HG03521 (cell line): ENCODE data around the gene TTC28.
"Not testable (repeated sequence)": the region's sequence is repeated elsewhere in the genome, so short reads cannot be mapped to it uniquely, and the experiment has no call there.

Source experiments
- ATAC-seq: cut with Tn5 transposase; IDR thresholded peaks from one replicate; pipeline ENCODE4 v1.9.1; 2021; ENCODE audit warnings: mild to moderate bottlenecking, moderate library complexity; ENCODE audit not compliant: unreplicated experiment

The TTC28 gene

GRCh38 chr22:28120691-28121592, 558.7 kb downstream of the TTC28 start:
- no peak for ATAC-seq

- no peak for ATAC-seq
Measured at GRCh38 chr22:28118957-28119631, 560.5 kb downstream of the TTC28 start.

GRCh38 chr22:28116219-28116673, 563.4 kb downstream of the TTC28 start:
- no peak for ATAC-seq

DNA sequence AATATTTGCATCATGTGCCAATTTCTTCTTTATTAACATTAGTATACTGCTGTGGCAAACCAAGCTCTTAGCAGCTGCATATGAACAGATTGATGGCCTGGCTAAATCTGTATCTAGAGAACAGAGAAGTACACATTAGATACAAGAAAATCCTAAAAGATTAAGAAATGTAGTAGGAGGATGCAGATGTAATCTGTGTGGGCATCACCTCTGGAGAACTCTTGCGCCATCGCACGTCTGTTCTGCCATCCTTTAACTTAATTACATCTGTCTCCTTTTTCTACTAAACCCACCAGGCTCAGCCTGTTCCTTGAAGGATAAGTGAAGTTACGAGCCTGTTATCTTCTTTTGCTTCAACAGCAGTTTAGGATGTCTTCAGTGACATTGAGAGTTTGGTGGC, 564.2 kb downstream of the TTC28 start:
- ATAC-seq = no peak

DNA sequence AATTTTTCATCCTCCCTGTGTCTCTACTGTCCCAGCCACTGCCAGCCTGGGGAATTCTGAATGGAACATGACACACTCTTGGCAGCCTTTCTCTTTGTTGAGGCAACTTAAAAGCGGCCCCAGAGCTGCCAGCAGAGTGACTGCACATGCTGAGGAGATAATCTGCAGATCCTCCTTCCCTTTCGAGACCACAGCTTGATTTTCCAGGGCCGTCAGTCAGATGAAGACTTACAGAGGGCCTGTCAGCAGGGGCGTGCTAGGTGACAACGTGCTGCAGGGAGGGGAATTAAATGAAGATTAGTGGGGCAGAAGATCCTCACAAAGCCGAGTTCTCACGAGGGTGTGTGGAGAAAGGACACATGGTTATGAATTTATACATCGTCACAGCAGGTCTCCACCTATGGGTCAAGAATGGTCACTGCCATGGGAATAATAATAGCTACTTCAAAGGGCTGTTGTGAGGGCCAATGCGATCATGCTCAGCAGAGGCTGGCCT, 567.0 kb downstream of the TTC28 start:
- ATAC-seq = no peak

GRCh38 chr22:28112190-28112544, 567.5 kb downstream of the TTC28 start:
- ATAC-seq = no peak

DNA sequence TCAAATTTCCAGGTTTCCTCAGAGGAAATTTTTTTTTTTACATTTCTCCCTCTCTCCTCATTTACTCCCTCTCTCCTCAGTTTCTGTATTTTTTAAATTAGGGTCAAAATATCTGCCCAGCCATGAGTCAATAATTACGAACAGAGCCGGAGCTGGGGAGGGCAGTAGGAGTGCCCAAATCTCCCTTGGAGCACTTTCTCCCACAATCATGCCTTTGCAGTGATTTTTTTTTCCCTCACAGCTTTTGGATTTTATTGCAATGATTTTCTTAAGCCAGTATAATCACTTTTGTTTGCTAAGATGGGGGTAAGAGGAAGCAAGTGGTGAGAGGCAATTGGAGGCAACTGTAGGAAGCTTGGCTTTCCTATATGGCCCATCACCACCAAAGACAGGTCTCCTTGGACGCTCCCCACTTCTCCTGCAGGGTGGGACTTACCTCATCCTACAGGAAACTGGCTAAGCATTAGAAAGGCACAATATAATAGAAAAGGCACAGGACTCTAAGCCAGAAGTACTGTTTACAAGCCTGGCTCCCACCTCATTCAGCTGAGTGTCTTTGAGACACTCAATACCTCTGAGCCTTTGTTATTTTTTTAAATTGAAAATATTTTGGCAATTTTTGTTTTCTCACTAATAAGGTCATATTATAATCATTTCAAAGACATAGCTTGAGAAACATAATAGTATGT, 568.0 kb downstream of the TTC28 start:
- no peak for ATAC-seq

DNA sequence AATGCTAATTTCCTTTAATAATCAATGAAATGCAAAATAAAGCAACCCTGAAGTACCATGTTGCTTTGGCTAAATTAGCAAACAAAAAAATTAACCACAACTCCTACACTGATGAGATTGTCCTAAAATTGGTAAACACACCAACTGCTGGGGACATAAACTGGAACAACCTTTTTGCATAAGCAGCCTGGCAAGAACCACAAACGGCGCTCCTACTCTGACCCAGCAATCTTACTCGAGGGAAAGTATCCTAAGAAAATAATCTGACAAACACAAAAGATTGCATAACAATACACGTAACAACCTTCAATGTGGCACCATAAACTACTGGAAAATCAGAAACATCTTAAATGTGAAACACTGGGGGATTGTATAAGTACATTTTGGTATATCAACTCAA, 570.8 kb downstream of the TTC28 start:
- no peak for ATAC-seq

- no peak for ATAC-seq
Measured at GRCh38 chr22:28106617-28107016, 573.0 kb downstream of the TTC28 start.

DNA sequence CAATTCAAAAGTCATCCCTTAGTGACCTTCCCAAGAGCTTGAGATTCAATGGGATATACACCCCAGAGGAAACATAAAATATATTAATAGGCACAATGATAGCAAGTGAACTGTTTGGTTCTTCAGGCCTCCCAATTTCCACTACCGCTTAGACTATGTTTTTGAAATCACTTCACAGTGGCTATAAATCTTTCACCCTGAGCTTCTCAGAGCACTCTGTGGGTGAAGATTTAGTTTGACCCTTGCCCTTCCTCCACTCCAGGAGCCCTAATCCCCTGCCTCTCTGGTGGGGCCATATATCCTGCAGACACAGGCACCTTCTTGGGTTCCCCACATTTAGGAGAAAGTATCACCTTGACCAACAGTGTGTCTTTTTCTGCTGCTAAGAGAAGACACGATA, 573.7 kb downstream of the TTC28 start:
- ATAC-seq = no peak

- no peak for ATAC-seq
Measured at GRCh38 chr22:28105413-28105812, 574.2 kb downstream of the TTC28 start.

GRCh38 chr22:28103596-28103995, 576.0 kb downstream of the TTC28 start:
- ATAC-seq = no peak

GRCh38 chr22:28102151-28102812, 577.4 kb downstream of the TTC28 start:
- ATAC-seq = no peak

- ATAC-seq = no peak
Measured at GRCh38 chr22:28097627-28098026, 582.0 kb downstream of the TTC28 start.

- no peak for ATAC-seq
Measured at GRCh38 chr22:28096161-28096560, 583.5 kb downstream of the TTC28 start.

GRCh38 chr22:28095316-28096095, 584.1 kb downstream of the TTC28 start:
- ATAC-seq = no peak

DNA sequence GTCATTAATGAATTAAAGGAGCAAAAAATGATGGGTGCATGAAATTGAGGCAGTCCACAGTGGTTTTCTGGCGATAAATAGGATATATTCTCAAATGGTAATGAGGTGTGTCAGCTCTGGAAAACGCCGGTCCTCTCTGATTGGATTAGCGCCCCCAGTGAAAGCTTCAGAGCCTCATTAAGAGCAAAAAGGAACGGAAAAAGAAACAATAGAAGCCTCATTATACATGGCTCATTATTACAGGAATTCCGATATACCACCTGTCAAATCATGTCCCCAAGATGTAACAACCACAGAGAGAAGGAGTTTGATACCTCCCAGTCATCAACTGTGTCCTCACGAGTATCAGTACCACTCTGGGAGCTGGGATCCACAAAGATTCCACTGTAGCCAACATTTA, 584.9 kb downstream of the TTC28 start:
- no peak for ATAC-seq

GRCh38 chr22:28093711-28094110, 585.9 kb downstream of the TTC28 start:
- ATAC-seq = no peak

DNA sequence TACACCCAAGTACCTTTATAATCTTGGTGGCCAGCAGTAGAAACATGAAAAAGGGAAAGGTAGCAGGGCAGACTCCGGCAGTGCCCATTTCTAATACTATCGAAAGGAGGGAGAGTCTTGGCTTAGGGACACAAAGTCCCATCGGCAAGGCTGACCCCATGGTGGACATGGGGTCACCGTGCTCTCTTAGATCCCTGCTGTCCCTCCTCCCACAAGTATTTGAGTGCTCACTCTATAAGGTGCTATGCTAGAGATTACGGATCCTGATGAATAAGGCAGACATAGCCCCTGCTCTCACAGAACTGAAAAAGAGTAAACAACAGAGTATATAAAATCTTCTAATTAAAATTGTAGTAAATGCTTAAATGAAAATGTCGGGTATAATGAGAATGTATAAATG, 588.2 kb downstream of the TTC28 start:
- ATAC-seq = no peak

DNA sequence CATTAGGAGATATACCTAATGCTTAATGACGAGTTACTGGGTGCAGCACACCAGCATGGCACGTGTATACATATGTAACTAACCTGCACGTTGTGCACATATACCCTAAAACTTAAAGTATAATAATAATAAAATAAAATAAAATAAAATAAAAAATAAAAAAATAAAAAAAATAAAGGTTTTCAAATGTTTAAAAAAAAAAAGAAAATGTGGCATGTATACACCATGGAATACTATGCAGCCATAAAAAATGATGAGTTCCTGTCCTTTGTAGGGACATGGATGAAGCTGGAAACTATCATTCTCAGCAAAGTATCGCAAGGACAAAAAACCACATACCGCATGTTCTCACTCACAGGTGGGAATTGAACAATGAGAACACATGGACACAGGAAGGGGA, 590.1 kb downstream of the TTC28 start:
- not testable (repeated sequence) for ATAC-seq
